SU-DHL-6 (cell line): ENCODE data around the gene SLCO2B1.

ENCODE experiments used
- H2AFZ ChIP-seq: fragments of 200-600 bp; sonication (generic); 2 replicates; pipeline ENCODE4 v1.6.1; 2014; ENCODE audit warnings: low read depth, mild to moderate bottlenecking, moderate library complexity, mixed read lengths, antibody characterized with exemption, low read length; ENCODE audit not compliant: severe bottlenecking
- H3F3A ChIP-seq: fragments of 200-600 bp; shearing (Covaris generic); 2 replicates; pipeline ENCODE4 v1.6.0; 2016; ENCODE audit warnings: antibody characterized with exemption, mild to moderate bottlenecking; ENCODE audit not compliant: insufficient read depth
- H3K27ac ChIP-seq: fragments of 200-600 bp; sonication (generic); 2 replicates; pipeline ENCODE4 v1.5.1; 2016; ENCODE audit warnings: low read depth, mild to moderate bottlenecking, low read length, moderate library complexity, mixed read lengths
- H3K27me3 ChIP-seq: fragments of 200-600 bp; sonication (generic), shearing (Covaris generic); 2 replicates; pipeline ENCODE4 v1.6.0; 2014; ENCODE audit warnings: mild to moderate bottlenecking, low read length
- H3K36me3 ChIP-seq: fragments of 200-600 bp; sonication (generic); 2 replicates; pipeline ENCODE4 v1.6.1; 2014; ENCODE audit warnings: mild to moderate bottlenecking, low read length, mixed read lengths
- H3K4me2 ChIP-seq: fragments of 300-600, 200-600 bp; shearing (Covaris generic), sonication (generic); 2 replicates; pipeline ENCODE4 v1.6.0; 2014; ENCODE audit warnings: low read length, low read depth, mild to moderate bottlenecking; ENCODE audit not compliant: poor library complexity, severe bottlenecking
- H3K4me3 ChIP-seq: fragments of 200-600 bp; sonication (generic); 2 replicates; pipeline ENCODE4 v1.5.1; 2014; ENCODE audit warnings: antibody characterized with exemption, low read length, mild to moderate bottlenecking, mixed read lengths; ENCODE audit not compliant: insufficient read depth, poor library complexity, severe bottlenecking
- H3K79me2 ChIP-seq: fragments of 200-600 bp; sonication (generic); 2 replicates; pipeline ENCODE4 v1.6.1; 2014; ENCODE audit warnings: mild to moderate bottlenecking, low read length, moderate library complexity; ENCODE audit not compliant: insufficient read depth
- H3K9ac ChIP-seq: fragments of 200-600 bp; sonication (generic); 2 replicates; pipeline ENCODE4 v1.7.0; 2014; ENCODE audit warnings: mild to moderate bottlenecking, low read length
- H3K9me2 ChIP-seq: fragments of 200-600 bp; sonication (generic); replicated peaks from 2 replicates; pipeline ENCODE4 v1.6.1; 2014; ENCODE audit warnings: low read length; ENCODE audit not compliant: insufficient read depth
- H3K9me3 ChIP-seq: fragments of 200-600 bp; sonication (generic); 2 replicates; pipeline ENCODE4 v1.6.1; 2014; ENCODE audit warnings: low read length, mixed read lengths; ENCODE audit not compliant: insufficient read depth
- H4K20me1 ChIP-seq: fragments of 200-600 bp; sonication (generic); 2 replicates; pipeline ENCODE4 v1.6.1; 2014; ENCODE audit warnings: low read depth, mild to moderate bottlenecking, antibody characterized with exemption, low read length, moderate library complexity, mixed read lengths
- CTCF ChIP-seq: fragments of 200-600 bp; sonication (generic); IDR thresholded peaks from one replicate; pipeline ENCODE4 v1.5.1; 2017; ENCODE audit warnings: antibody characterized with exemption, mild to moderate bottlenecking, low read length, moderate library complexity; ENCODE audit not compliant: insufficient read depth, poor library complexity, severe bottlenecking
- EZH2phosphoT487 ChIP-seq: fragments of 200-600 bp; sonication (generic), shearing (Covaris generic); conservative IDR thresholded peaks from 2 replicates; pipeline ENCODE4 v1.6.1; 2018; ENCODE audit warnings: mild to moderate bottlenecking, antibody characterized with exemption, low read length, moderate library complexity, mixed read lengths

SLCO2B1 gene

GRCh38 chr11:75196426-75196825, 45.5 kb downstream of the SLCO2B1 start:
- no peak overlapping the region for H3K4me3 ChIP-seq
- no peak overlapping the region for H2AFZ ChIP-seq
- H3K36me3 ChIP-seq, result no peaks in the 10 kb centered on the region
- no peaks in the 10 kb centered on the region for H3K9me2 ChIP-seq
- H3K9me3 ChIP-seq, result no peaks in the 10 kb centered on the region
- H3K27me3 ChIP-seq, result no peaks in the 10 kb centered on the region
- no peak for TF ChIP-seq CTCF
- no peak for TF ChIP-seq EZH2phosphoT487
- H3F3A ChIP-seq, result no peaks in the 10 kb centered on the region
- no peak overlapping the region for H3K9ac ChIP-seq
- no peak overlapping the region for H3K27ac ChIP-seq
- H3K4me2 ChIP-seq, result no peak overlapping the region
- no peaks in the 10 kb centered on the region for H3K79me2 ChIP-seq
- H4K20me1 ChIP-seq, result no peaks in the 10 kb centered on the region

- no peaks in the 10 kb centered on the region for H3F3A ChIP-seq
- H3K9me2 ChIP-seq, result no peaks in the 10 kb centered on the region
- H3K79me2 ChIP-seq, result no peaks in the 10 kb centered on the region
- no peak overlapping the region for H2AFZ ChIP-seq
- H3K9ac ChIP-seq, result no peak overlapping the region
- no peaks in the 10 kb centered on the region for H3K9me3 ChIP-seq
- TF ChIP-seq EZH2phosphoT487 (no peak), CTCF (no peak)
- H3K27ac ChIP-seq, result no peak overlapping the region
- no peaks in the 10 kb centered on the region for H3K36me3 ChIP-seq
- H3K4me2 ChIP-seq, result no peak overlapping the region
- no peaks in the 10 kb centered on the region for H4K20me1 ChIP-seq
- H3K27me3 ChIP-seq, result no peaks in the 10 kb centered on the region
- no peak overlapping the region for H3K4me3 ChIP-seq
These were observed 46.8 kb downstream of the SLCO2B1 start for GRCh38 chr11:75197512-75198277.

GRCh38 chr11:75198278-75198973, 47.5 kb downstream of the SLCO2B1 start:
- H3K79me2 ChIP-seq, result no peaks in the 10 kb centered on the region
- no peaks in the 10 kb centered on the region for H4K20me1 ChIP-seq
- no peaks in the 10 kb centered on the region for H3F3A ChIP-seq
- H3K27me3 ChIP-seq, result no peaks in the 10 kb centered on the region
- no peak overlapping the region for H3K4me3 ChIP-seq
- H3K9me2 ChIP-seq, result no peaks in the 10 kb centered on the region
- no peaks in the 10 kb centered on the region for H3K36me3 ChIP-seq
- H3K9me3 ChIP-seq, result no peaks in the 10 kb centered on the region
- no peak for TF ChIP-seq EZH2phosphoT487
- TF ChIP-seq CTCF, result no peak
- no peak overlapping the region for H3K27ac ChIP-seq
- no peak overlapping the region for H3K4me2 ChIP-seq
- no peak overlapping the region for H2AFZ ChIP-seq
- no peak overlapping the region for H3K9ac ChIP-seq
